AG09309 (cell line): ENCODE results near the gene PBRM1.
"Not testable (repeated sequence)": the region's sequence is repeated elsewhere in the genome, so short reads cannot be mapped to it uniquely, and the experiment has no call there.

ENCODE experiments used
- DNase-seq: peaks from one replicate; pipeline ENCODE4 v3.0.0-alpha.2; 2010; ENCODE audit warnings: low read depth
- H3K4me3 ChIP-seq: 2 replicates; pipeline ENCODE4 v1.5.1; 2011; ENCODE audit warnings: mild to moderate bottlenecking, low read depth, low read length, moderate library complexity; ENCODE audit not compliant: control insufficient read depth
- CTCF ChIP-seq: IDR thresholded peaks from 2 replicates; pipeline ENCODE4 v1.5.1; 2011; ENCODE audit warnings: mild to moderate bottlenecking, low read depth, low read length, inconsistent platforms; ENCODE audit not compliant: insufficient read depth, control insufficient read depth; ENCODE audit errors: missing control alignments

The PBRM1 gene

GRCh38 chr3:52530918-52531826 is 154.5 kb downstream of the PBRM1 start:
- H3K4me3 ChIP-seq, result no peak overlapping the region
- no peak for TF ChIP-seq CTCF
- DNase-seq, result no peak

DNA sequence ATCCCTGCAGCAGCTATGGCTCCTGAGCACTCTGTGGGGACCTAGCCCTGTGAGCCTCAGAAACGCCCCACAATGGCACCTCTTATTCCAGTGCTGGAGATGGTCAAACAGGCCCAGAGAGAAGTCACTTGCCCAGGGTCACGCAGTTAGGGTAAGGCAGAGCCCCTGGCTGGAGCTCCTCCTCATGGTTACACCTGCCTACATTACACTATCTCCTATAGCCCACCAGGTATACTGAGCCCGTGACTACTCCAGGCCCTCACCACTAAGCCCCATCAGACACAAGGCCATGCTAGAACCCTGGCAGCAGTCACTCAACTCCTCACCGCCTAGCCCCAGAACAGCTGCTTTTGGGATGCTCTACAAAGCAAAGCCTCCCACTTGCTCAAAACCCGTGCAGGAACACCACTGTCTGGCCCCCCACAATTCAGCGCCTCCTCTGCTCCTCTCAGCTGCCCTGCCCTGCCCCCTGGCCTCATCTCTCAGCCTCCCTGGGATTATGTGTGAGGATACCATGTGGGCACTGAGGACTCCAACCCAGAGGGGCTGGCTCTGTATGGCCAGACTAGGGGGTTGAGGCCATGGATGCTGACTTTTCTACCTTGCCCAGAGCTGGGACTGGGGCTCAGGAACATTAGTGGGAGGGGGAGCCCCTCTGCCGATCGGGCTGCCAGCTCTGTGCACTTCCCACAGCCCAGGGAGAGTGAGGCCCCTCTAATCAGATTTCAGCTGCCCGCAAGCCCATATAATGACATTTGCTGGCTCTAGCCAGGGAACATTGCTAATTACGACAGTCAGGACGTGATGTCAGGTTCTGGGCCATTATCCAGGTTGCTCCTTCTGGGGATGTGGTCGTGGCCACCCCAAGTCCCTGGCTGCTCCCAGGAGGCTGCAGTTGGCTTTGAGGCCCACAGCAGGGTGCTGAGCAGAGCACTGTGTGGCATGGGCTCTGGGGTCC is 156.1 kb downstream of the PBRM1 start:
- DNase-seq, result no peak
- no peak overlapping the region for H3K4me3 ChIP-seq
- no peak for TF ChIP-seq CTCF

DNA sequence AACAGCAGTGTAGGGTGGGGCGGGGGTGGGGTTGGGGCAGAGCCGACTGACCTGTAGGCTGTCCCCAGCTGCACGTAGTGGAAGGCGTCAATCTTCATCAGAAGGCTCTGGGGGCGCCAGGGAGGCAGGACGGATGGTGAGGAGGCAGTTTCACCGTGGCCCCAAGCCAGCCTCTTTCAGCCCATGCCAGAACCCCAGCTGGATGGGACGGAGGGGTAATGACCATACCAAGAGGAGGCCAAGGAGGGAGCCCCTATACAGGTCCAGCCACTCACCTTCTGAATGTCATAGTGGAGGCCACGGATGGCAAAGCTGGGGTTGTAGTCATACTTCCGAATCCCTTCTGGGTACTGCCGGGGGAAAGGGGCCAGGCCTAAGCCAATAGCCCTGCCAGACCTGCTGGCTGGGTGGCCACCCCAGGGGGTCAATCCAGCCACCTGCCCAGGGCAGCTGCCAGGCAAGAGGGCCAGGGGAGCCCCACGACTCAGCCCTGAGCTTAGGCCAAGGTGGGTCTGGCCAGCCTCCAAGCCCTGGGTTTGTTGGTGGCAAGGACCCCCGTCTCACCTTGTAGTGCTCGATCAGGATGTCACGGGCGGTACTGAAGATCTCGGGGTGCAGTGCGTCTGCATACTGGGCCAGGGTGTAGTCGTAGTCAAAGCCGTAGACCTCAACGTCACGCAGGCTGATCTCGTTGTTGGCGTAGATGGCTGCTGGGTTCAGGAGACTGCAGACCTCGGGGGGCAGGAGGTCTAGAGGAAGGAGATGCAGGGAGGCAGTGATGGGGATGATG is 156.9 kb downstream of the PBRM1 start:
- no peak overlapping the region for H3K4me3 ChIP-seq
- no peak for DNase-seq
- no peak for TF ChIP-seq CTCF

DNA sequence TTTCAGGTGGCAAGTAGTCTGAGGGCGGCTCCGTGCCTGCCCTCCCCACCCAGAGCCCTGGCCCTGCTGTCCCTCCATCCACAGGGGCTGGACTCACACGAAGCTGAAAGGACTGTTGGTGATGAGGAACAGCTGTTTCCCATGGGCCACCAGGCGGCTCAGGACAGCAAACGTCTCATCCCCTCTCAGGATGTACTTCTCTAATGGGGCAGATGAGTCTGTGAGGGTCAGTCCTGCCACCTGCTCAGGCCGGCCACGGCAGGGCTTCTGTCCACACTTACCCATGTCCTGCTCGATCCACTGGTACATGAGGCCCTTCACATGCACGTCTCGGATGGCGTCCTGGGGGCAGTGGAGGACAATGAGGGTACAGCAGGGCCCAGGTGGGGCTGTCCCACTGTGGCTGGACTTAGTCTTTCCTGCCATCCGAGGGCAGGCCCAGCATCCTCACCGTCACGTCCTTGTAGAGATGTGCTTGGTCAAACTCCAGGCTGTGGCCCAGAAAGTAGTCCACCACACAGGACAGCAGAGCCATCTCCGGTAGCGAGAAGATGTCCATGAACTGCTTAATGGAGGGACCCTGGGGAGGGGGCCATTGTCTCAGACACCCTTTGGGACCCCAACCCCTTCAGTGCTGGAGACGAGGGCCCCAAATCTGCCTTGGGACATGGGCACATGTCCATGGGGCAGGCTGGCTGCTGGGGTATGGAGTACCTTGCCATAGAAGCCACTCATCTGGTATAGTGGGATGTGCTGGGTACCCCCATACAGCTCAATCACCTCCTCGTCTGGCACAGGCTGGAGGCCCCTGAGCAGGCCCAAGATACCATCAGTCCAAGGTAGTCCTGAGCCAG is 157.8 kb downstream of the PBRM1 start:
- no peak for TF ChIP-seq CTCF
- DNase-seq, result no peak
- H3K4me3 ChIP-seq, result no peak overlapping the region

- no peak overlapping the region for H3K4me3 ChIP-seq
- no peak for DNase-seq
- no peak for TF ChIP-seq CTCF
Observed at GRCh38 chr3:52527039-52527731, 158.5 kb downstream of the PBRM1 start.

- not testable (repeated sequence) for H3K4me3 ChIP-seq, DNase-seq
Observed at GRCh38 chr3:52526671-52527038, 159.1 kb downstream of the PBRM1 start.
